Measurements from ENCODE around the gene MESP2. TPM values are rescaled to one million over a fixed set of nuclear protein-coding genes. Genes with fewer than 3 reads are reported as not detected.
A peak's percentile ranks its signal among the peaks of the same experiment; 100 is the strongest.

The MESP2 gene
- total and polyA plus RNA-seq, 9 of the 15 experiments (the other 6 are each of a cell fraction or from before 2014, with no cell fraction given) = 0.08 to 0.82 (median 0.37) TPM

GRCh38 chr15:89781891-89782618, 5.9 kb downstream of the MESP2 start (continued):
- peak; percentile 97 for TF ChIP-seq TCFL5 (CRISPR knock-in tag; conservative IDR thresholded peaks at IDR 0.05)
- TF ChIP-seq MAX (CRISPR knock-in tag; IDR thresholded peaks at IDR 0.05) = no peak
- TF ChIP-seq PREB (CRISPR knock-in tag; IDR thresholded peaks at IDR 0.05) = no peak
- no peak for TF ChIP-seq JUNB (CRISPR knock-in tag; conservative IDR thresholded peaks at IDR 0.05)
- TF ChIP-seq ZNF395 (CRISPR knock-in tag; IDR thresholded peaks at IDR 0.05) = peak; percentile 99
- no peak for TF ChIP-seq ZSCAN29 (IDR thresholded peaks at IDR 0.05)
- TF ChIP-seq MBD2 (IDR thresholded peaks at IDR 0.05; ENCODE audit: borderline replicate concordance, low read depth) = no peak
- peak; percentile 98 for TF ChIP-seq MECOM (CRISPR knock-in tag; IDR thresholded peaks at IDR 0.05)
- no peak for TF ChIP-seq ZNF277 (CRISPR knock-in tag; IDR thresholded peaks at IDR 0.05; ENCODE audit: borderline replicate concordance)
- TF ChIP-seq, protein P1, sequence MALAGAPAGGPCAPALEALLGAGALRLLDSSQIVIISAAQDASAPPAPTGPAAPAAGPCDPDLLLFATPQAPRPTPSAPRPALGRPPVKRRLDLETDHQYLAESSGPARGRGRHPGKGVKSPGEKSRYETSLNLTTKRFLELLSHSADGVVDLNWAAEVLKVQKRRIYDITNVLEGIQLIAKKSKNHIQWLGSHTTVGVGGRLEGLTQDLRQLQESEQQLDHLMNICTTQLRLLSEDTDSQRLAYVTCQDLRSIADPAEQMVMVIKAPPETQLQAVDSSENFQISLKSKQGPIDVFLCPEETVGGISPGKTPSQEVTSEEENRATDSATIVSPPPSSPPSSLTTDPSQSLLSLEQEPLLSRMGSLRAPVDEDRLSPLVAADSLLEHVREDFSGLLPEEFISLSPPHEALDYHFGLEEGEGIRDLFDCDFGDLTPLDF (CRISPR knock-in tag; IDR thresholded peaks at IDR 0.05) = 0 out of 2 replicates have a peak, but pooled peaks have one; percentile 50
- no peak for TF ChIP-seq FOXK1 (CRISPR knock-in tag; IDR thresholded peaks at IDR 0.05; ENCODE audit: borderline replicate concordance)
- TF ChIP-seq ILK (tag; IDR thresholded peaks at IDR 0.05; ENCODE audit: borderline replicate concordance, low read depth) = peak; percentile 91
- TF ChIP-seq ZNF511 (CRISPR knock-in tag; IDR thresholded peaks at IDR 0.05) = no peak
- peak; percentile 67; the same call in 1 of the 2 replicates for TF ChIP-seq DPF2 (IDR thresholded peaks at IDR 0.05)
- no peak for TF ChIP-seq RBM17 (IDR thresholded peaks at IDR 0.05; ENCODE audit: borderline replicate concordance, low read depth, low read length)
- TF ChIP-seq YBX1 (IDR thresholded peaks at IDR 0.05) = no peak
- no peak for TF ChIP-seq ZFX (CRISPR knock-in tag; IDR thresholded peaks at IDR 0.05)
- TF ChIP-seq PTRF (tag; IDR thresholded peaks at IDR 0.05) = peak; percentile 98
- TF ChIP-seq NFE2 (IDR thresholded peaks at IDR 0.05; ENCODE audit: low read depth) = peak; percentile 15; the same call in 1 of the 2 replicates
- TF ChIP-seq TAF7 (tag; IDR thresholded peaks at IDR 0.05) = peak; percentile 92
- TF ChIP-seq CBFA2T2 (conservative IDR thresholded peaks at IDR 0.05) = no peak
- no peak for TF ChIP-seq TCF7 (IDR thresholded peaks at IDR 0.05; ENCODE audit: borderline replicate concordance)
- TF ChIP-seq MCM5 (IDR thresholded peaks at IDR 0.05; ENCODE audit: low read depth) = no peak
- TF ChIP-seq MAZ (CRISPR knock-in tag; conservative IDR thresholded peaks at IDR 0.05 in 1 of 2, IDR thresholded peaks at IDR 0.05 in 1 of 2) = peak in 1 of 2 experiments; percentile 99; a peak in 2 of 4 replicates
